HG03095 (cell line): ENCODE data around the gene PRRX2.
"Not testable (repeated sequence)": the region's sequence is repeated elsewhere in the genome, so short reads cannot be mapped to it uniquely, and the experiment has no call there.

Experiments
- ATAC-seq: cut with Tn5 transposase; IDR thresholded peaks from one replicate; pipeline ENCODE4 v1.9.1; 2021; ENCODE audit warnings: moderate library complexity; ENCODE audit not compliant: unreplicated experiment

Gene PRRX2

GRCh38 chr9:129636343-129636742 lies 29.1 kb upstream of the PRRX2 start:
- ATAC-seq, result not testable (repeated sequence)

DNA sequence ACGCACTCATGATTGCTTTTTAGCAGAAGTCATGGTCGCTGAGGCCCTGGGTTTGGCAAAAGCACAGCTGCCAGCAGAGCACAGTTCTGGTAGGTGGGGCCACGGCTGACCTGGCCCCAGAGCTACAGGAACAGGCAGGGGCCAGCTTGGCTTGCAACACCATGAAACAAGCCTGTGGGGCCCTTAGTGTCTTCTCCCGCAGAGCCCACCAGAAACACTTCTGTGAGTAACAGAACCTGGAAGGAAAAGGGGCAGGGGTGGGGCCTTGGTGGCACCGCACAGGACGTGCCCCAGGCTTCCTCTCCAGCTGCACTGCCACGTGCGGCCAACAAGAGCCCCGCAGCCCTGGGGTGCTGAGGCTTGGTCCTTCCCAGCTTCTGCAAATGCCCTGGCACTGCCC lies 28.3 kb upstream of the PRRX2 start:
- no peak for ATAC-seq

DNA sequence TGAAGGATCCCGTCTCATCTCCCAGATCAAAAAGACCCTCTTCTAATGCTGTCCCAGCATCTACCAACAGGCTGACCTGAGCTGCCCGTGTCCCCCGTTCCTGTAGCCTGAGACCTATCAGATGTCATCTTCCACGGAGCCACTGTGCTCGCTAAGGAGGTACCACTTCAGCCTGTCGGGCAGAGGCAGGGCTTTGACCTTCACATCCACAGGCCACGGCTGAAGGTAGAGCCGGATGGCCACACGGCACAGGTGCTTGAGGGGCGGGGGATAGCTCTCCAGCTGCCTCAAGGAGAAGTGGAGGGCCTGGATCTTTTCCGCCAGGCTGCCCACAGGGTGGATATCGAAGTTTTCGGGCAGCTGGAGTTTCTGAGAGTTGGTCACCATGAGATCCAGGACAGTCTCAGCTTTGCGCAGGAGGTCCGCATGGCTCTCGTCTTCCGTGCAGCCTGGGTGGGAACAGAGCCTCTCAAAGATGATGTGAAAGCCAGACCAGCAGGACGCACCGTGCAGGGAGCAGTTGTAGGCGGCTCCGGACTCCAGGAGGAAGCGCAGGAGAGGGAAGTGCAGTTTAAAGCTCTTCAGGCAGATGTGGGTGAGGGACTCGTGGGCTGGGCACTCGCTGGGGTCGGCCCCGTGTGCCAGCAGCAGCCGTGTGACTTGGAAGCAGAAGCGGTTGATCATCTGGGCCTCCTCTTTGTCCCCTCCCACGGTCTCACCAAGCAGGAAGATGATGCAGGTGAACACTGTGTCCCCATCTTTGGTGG lies 27.6 kb upstream of the PRRX2 start:
- ATAC-seq, result no peak

- ATAC-seq, result no peak
Observed at GRCh38 chr9:129639034-129639630, 26.3 kb upstream of the PRRX2 start.

DNA sequence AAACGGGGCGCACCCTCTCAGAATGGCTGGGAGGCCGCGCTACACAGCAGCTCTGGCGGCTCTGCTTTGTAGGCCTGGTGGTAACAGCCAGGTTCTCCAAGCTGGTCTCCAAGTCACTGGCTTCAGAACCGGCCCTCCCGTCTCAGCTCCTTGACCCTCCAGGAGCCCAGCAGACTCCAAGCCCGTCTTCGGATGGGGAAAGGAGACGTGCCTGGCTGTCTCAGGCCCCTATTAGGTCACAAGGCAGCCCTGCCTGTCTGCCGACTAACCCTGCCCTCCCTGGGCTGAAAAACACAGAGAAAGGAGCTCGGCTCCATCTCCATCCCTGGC lies 25.7 kb upstream of the PRRX2 start:
- ATAC-seq, result no peak

- no peak for ATAC-seq
Observed at GRCh38 chr9:129640086-129640870, 25.2 kb upstream of the PRRX2 start.

DNA sequence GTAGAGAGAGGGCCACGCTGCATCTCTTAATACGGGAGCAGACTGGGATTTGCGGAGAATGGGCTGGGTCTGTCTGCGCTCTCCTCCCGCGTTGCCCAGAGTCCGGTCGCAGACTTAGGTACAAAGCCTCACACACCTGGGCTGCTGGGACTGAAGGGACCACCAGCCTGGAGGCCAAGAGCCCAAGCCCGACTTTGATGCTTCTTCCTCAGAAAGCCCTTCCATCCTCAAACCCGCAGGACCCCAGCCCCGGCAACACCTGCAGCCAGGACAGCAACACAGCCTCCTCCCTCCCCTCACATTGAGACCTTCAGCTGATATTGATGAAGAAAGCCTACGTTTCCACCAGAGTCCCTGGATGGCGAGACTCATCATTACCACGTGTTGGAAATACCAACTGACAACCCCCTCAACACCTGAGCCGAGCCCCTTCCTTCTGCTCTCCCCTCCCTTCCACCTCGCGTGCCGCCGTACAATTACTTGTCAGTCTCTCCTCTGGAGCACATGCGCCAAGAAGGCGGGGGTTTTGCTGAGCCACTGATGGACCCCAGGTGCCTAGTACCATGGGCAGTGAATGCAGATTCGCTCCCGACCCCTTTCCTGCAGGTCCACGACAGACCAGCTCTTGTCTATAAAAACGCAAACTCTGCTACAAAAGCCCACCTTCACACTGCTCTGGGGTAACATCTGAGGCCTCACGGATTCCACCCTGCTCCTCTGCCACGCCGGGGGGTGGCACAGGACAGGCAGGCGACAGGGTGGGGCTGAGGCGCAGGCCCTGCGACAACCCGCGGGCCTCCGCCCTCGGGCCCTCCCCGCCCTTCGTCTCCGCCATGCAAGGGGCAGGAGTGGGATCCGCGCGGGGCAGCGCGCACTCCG lies 24.3 kb upstream of the PRRX2 start:
- no peak for ATAC-seq

- ATAC-seq, result peak; percentile 78
Observed at GRCh38 chr9:129641750-129642585, 23.5 kb upstream of the PRRX2 start, which contains the start of gene ASB6. TSS of gene ASB6 (minus strand) at chr9:129642151. CDS start at chr9:129641999, 152 bp downstream.

DNA sequence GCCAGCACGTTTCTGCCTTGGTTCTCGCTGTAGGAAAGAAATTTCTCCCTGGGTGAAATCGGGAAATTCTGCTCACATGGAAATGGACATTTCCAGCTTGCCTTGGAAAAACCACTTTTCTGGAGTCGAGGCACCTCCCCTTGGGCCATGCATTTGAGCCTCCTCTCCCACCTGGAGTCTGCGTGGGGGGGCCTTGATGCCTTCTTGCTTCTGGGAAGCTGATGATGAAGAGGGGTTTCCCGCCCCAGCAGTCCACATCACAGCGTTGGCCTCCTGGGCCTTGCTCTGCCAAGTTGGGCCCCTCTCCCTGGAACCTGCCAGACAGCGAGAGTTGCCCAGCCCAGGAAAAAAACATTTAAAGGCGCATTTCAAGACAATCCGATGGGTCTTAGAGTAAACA lies 21.7 kb upstream of the PRRX2 start:
- ATAC-seq, result no peak

GRCh38 chr9:129644365-129644764 lies 21.1 kb upstream of the PRRX2 start:
- no peak for ATAC-seq

- no peak for ATAC-seq
Observed at GRCh38 chr9:129644902-129645301, 20.5 kb upstream of the PRRX2 start.

- no peak for ATAC-seq
Observed at GRCh38 chr9:129646252-129646651, 19.2 kb upstream of the PRRX2 start.

DNA sequence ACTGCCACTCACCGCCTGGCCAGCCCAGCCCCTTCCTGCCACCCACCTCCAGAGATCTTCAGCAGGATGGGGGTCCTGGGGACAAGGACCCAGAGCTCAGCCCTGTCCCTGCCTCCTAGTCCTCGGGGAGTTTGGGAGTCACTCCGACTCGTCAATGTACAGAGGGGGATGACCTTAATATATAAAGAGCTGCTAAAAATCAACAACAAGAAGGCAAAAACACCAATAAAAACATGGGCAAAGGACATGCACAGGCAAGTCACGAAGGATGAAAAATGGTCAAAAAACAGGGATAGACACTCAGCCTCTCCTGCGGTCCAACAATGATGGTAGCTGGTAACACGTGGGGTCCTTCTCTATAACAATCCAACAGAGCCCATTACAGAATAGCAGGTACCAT lies 18.8 kb upstream of the PRRX2 start:
- ATAC-seq, result no peak

DNA sequence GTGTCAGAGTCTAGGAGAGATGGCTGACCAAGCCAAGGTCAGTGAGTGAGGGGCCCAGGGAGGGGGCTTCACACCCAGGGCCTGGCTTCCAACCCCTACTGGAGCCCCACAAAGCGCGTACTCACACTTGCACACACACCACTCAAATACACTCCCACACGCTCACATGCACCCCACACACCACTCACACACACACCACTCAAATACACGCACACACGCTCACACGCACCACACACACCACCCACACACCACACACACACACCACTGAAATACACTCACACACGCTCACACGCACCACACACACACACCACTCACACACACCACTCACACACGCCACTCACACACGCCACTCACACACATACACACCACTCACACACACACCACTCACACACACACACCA lies 17.8 kb upstream of the PRRX2 start:
- no peak for ATAC-seq

DNA sequence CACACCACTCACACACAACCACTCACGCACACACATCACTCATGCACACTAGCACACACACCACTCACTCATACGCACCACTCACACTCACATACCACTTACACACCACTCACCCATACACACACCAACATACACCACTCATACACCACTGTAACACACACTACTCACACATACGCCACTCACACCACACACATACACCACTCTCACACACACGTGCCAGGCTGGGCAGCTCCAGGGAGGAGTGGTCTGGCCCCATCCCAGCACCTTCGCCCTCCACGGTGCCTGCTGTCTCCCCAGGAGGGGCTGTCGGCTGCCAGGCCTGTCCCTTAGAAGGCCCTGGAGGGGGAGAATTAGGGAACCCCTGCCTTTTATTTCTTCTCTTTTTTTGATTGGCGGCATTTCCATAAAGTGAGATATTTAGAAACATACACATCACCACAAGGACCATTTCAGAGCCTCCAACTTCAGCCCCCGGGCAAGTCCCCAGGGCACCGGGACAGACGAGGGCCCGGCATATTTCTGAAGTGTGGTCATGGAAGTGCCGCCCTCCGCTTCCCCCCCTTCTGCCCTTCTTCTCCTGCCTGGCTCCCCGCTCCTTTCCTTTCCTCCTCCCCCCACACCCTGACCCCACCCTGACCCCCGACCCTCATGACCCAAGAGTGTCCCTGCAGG lies 17.2 kb upstream of the PRRX2 start:
- no peak for ATAC-seq

GRCh38 chr9:129648764-129649115 lies 16.7 kb upstream of the PRRX2 start:
- no peak for ATAC-seq

DNA sequence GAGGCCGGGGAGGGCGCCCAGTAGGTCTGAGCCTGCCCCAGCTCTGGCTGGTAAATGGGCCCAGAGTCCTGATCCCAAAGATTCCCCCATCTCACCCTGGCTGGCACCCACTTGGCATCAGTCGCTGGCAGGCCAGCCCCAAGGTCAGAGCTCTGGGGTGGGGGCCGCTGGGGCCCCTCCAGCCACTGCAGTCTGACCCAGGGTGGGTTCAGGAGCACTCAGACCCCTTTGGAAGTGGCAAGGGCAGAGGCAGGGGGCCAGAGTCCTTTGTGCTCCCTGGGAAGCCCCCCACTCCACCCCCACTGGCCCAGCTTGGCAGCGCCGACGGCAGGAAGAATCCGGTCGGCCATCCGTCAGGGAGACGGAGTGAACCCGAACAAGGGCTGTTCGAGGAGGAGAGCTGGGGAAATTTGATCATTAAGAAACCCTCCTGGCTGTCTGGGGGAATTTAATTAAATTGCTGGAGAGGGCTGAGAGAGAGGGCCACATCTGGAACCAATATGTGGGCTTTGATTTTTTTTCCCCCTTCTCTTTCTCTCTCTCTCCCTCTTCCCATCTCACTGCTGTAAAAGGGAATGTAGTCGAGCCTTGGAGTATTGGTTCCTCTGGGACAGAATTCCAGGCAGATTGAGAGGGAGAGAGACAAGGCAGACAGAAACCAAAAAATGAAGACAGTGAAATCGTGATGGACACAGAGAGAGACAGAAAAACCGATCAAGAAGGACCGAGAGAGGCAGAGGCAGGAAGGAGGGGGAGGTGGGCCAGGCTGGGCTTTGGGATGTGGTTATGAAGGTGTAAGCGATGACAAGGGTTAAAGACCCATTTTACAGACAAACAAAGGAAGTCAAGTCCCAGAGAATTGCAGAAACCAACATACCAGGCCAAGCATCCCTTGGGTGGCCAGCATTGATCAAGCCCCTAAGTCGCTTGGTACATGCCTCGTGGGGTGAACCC lies 15.4 kb upstream of the PRRX2 start:
- ATAC-seq, result no peak

DNA sequence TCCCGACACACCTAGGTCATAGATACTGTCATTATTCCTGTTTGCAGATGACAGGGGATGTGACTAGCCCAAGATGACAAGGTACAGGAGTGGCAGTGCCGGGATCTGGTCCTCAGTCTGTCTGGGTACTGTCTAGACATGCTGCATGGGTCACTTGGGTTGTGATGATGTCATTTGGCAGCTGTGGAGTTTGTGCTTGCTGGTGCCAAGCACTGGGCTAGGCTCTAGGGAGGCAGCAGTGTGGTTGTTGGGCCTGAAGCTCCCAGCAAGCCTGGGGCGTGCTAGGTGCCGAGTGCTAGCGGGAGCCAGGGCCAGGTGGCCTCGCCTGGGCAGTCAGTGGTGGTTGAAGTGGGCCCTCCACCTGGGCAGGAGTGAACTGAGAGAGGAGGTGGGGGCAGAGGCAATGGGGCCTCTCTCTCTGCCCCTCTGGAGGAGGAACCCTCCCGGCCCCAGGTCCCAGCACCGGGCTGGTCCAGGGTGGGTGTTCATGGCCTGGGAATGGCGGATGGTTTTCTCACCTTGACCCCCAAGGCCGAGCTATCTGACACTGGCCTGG lies 14.7 kb upstream of the PRRX2 start:
- no peak for ATAC-seq
